ENCODE measurements around the gene ZNF70. TPM values are rescaled to one million over a fixed set of nuclear protein-coding genes. Genes with fewer than 3 reads are reported as not detected.
"Not testable (repeated sequence)": the region's sequence is repeated elsewhere in the genome, so short reads cannot be mapped to it uniquely, and the experiment has no call there.

Gene ZNF70
- total RNA-seq, 1 donor from 2014 or later = 3.7 TPM

- DNase-seq (ENCODE audit: low spot score in 2 of 2) (no peak), FAIRE-seq (no peak)
Observed at GRCh38 chr22:23762842-23763578, 12.1 kb upstream of the ZNF70 start, which contains the start of gene C22orf15. TSS of gene C22orf15 (plus strand) at chr22:23762990. CDS start at chr22:23763307, 317 bp downstream.

GRCh38 chr22:23760056-23760455, 9.1 kb upstream of the ZNF70 start:
- DNase-seq (ENCODE audit: low spot score in 2 of 2) (no peak), FAIRE-seq (no peak)

GRCh38 chr22:23759566-23759965, 8.7 kb upstream of the ZNF70 start:
- DNase-seq (ENCODE audit: low spot score in 2 of 2) (no peak), FAIRE-seq (no peak)

DNA sequence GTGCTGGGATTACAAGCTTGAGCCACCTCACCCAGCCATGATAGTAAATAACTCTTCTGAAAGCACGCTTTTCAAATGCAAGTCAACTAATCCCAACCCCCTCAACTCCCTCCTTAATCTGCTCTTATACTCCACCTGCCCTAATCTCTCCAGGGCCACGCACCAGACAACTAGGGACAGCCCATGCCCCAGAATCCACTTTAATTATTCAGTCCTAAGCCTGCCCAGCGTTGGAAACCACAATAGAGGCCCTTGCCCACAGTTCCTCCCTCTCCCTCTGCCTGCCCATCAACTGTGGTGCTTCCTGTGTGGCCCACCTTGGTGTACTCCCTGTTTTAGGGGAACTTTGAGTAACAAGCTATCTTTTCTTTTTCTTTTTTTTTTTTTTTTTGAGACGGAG, 6.0 kb upstream of the ZNF70 start:
- FAIRE-seq (no peak), DNase-seq (ENCODE audit: low spot score in 2 of 2) (no peak)

DNA sequence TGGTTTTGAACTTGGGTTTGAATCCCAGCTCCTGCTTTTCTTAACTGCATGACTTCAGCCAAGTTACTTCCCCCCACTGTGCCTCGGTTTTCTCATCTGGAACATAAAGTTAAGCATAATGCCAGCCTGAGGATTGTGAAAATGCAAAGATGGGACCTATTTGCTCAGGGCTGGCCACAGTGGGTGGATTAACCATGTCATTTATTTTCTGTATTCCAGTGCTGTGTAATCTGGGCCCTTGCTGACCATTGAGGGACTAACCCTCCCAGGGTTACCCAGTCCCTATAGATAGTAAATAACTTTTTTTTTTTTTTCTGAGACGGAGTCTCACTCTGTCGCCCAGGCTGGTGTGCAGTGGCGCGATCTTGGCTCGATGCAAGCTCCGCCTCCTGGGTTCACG, 4.8 kb upstream of the ZNF70 start:
- no peak for DNase-seq (ENCODE audit: low spot score in 2 of 2)
- FAIRE-seq = no peak

DNA sequence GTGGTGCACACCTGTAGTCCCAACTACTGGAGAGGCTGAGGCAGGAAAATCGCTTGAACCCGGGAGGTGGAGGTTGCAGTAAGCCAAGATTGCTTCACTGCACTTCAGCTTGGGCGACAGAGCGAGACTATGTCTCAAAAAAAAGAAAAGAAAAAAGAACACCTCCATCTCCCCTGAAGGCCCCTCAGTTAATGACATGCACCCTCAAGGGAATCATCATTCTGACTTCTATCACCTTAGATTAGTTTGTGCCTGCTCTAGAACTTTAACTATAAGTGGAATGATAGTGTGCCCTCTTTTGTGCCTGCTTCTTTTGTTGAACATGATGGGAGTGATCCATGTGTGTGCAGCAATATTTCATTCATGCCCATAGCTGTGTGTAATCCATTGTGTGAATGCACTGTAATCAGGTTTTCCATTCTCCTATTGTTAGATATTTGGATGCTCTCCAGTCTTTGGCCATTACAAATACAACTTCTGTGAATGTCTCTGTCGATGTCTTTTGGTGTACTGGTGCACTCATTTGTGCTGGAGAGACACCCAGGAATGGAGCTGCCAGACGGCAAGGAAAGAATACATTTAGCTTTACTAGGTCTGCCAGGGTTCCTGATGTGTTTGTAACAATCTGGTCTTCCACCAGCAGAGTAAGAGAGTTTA, 4.2 kb upstream of the ZNF70 start:
- DNase-seq (ENCODE audit: low spot score in 2 of 2) (peak in 1 of 2 donors; percentile 63), FAIRE-seq (no peak)

- FAIRE-seq (no peak), DNase-seq (ENCODE audit: low spot score in 2 of 2) (no peak)
Observed at GRCh38 chr22:23754220-23754919, 3.5 kb upstream of the ZNF70 start, which contains the start of gene VPREB3. TSS of gene VPREB3 (minus strand) at chr22:23754425. CDS start at chr22:23754363, 62 bp downstream.

GRCh38 chr22:23753385-23753784, 2.5 kb upstream of the ZNF70 start:
- no peak for DNase-seq (ENCODE audit: low spot score in 2 of 2)
- FAIRE-seq = no peak

DNA sequence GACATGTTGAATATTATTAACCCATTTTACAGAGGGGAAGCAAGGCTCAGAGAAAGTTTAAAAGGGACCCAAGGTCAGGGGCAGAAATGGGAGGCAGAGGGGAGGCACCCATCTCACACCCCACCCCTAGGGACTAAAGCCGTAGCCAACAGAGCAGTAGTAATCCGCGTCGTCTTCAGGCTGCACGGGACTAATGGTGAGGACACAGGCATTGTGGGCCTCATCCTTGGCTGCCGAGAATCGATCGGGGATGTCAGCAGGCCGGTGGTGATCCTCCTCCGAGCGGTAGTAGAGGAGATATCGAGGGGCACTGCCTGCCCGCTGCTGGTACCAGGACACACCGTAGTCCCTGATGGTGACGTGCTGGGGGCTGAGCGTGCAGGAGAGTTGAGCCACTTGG, 1.8 kb upstream of the ZNF70 start:
- DNase-seq (ENCODE audit: low spot score in 2 of 2) = no peak
- no peak for FAIRE-seq

- FAIRE-seq (no peak), DNase-seq (ENCODE audit: low spot score in 2 of 2) (no peak)
Observed at GRCh38 chr22:23752090-23752691, 1.3 kb upstream of the ZNF70 start.

GRCh38 chr22:23751441-23751996, 607 bp upstream of the ZNF70 start:
- DNase-seq (ENCODE audit: low spot score in 2 of 2) (peak in 1 of 2 donors; percentile 52), FAIRE-seq (no peak)

- DNase-seq (ENCODE audit: low spot score in 2 of 2) (no peak), FAIRE-seq (no peak)
Observed at GRCh38 chr22:23750367-23750713, 572 bp downstream of the ZNF70 start.

- no peak for FAIRE-seq
- DNase-seq (ENCODE audit: low spot score in 2 of 2) = no peak
Observed at GRCh38 chr22:23749841-23750301, 1.0 kb downstream of the ZNF70 start.

GRCh38 chr22:23745791-23746190, 5.1 kb downstream of the ZNF70 start:
- DNase-seq (ENCODE audit: low spot score in 2 of 2) = no peak
- no peak for FAIRE-seq

DNA sequence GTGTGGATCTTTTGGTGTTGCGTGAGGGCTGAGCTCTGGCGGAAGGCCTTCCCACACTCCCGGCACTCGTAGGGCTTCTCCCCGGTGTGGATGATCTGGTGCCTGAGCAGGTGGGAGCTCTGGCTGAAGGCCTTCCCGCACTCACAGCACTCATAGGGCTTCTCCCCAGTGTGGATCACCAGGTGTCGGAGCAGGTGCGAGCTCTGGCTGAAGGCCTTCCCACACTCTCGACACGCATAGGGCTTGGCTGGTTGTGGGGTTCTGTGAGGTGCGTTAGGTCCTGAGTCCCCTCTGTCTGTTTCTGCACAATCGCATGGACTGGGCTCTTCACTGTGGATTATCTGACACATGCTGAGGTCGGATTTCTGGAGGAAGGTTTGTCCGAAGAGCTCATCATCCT, 6.4 kb downstream of the ZNF70 start:
- DNase-seq (ENCODE audit: low spot score in 2 of 2) = no peak
- FAIRE-seq = no peak

- FAIRE-seq (no peak), DNase-seq (ENCODE audit: low spot score in 2 of 2) (no peak)
Observed at GRCh38 chr22:23744001-23744400, 6.9 kb downstream of the ZNF70 start.

- FAIRE-seq (no peak), DNase-seq (ENCODE audit: low spot score in 2 of 2) (no peak)
Observed at GRCh38 chr22:23743303-23743705, 7.6 kb downstream of the ZNF70 start.

- no peak for FAIRE-seq
- DNase-seq (ENCODE audit: low spot score in 2 of 2) = no peak
Observed at GRCh38 chr22:23742505-23743264, 8.2 kb downstream of the ZNF70 start.

- FAIRE-seq (no peak), DNase-seq (ENCODE audit: low spot score in 2 of 2) (no peak)
Observed at GRCh38 chr22:23737696-23738095, 13.2 kb downstream of the ZNF70 start.

DNA sequence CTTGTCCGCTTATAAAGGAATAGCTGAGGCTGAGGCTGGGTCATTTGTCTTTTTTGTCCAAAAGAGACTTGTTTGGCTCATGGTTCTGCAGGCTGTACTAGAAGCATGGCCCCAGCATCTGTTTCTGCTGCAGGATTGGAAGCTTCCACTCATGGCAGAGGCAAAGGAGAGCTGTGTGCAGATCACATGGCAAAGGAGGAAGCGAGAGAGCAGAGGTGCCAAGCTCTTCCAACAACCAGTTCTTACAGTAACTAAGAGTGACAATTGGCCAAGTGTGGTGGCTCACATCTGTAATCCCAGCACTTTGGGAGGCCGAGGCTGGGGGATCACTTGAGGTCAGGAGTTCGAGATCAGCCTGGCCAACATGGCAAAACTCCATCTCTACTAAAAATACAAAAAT, 22.8 kb downstream of the ZNF70 start:
- DNase-seq (ENCODE audit: low spot score in 2 of 2); FAIRE-seq: not testable (repeated sequence)
